SU-DHL-6 (cell line): ENCODE data around the gene NXN.

Source experiments
- H2AFZ ChIP-seq: fragments of 200-600 bp; sonication (generic); 2 replicates; pipeline ENCODE4 v1.6.1; 2014; ENCODE audit warnings: low read depth, mild to moderate bottlenecking, moderate library complexity, mixed read lengths, antibody characterized with exemption, low read length; ENCODE audit not compliant: severe bottlenecking
- H3F3A ChIP-seq: fragments of 200-600 bp; shearing (Covaris generic); 2 replicates; pipeline ENCODE4 v1.6.0; 2016; ENCODE audit warnings: antibody characterized with exemption, mild to moderate bottlenecking; ENCODE audit not compliant: insufficient read depth
- H3K27ac ChIP-seq: fragments of 200-600 bp; sonication (generic); 2 replicates; pipeline ENCODE4 v1.5.1; 2016; ENCODE audit warnings: low read depth, mild to moderate bottlenecking, low read length, moderate library complexity, mixed read lengths
- H3K27me3 ChIP-seq: fragments of 200-600 bp; sonication (generic), shearing (Covaris generic); 2 replicates; pipeline ENCODE4 v1.6.0; 2014; ENCODE audit warnings: mild to moderate bottlenecking, low read length
- H3K36me3 ChIP-seq: fragments of 200-600 bp; sonication (generic); 2 replicates; pipeline ENCODE4 v1.6.1; 2014; ENCODE audit warnings: mild to moderate bottlenecking, low read length, mixed read lengths
- H3K4me2 ChIP-seq: fragments of 300-600, 200-600 bp; shearing (Covaris generic), sonication (generic); 2 replicates; pipeline ENCODE4 v1.6.0; 2014; ENCODE audit warnings: low read length, low read depth, mild to moderate bottlenecking; ENCODE audit not compliant: poor library complexity, severe bottlenecking
- H3K4me3 ChIP-seq: fragments of 200-600 bp; sonication (generic); 2 replicates; pipeline ENCODE4 v1.5.1; 2014; ENCODE audit warnings: antibody characterized with exemption, low read length, mild to moderate bottlenecking, mixed read lengths; ENCODE audit not compliant: insufficient read depth, poor library complexity, severe bottlenecking
- H3K79me2 ChIP-seq: fragments of 200-600 bp; sonication (generic); 2 replicates; pipeline ENCODE4 v1.6.1; 2014; ENCODE audit warnings: mild to moderate bottlenecking, low read length, moderate library complexity; ENCODE audit not compliant: insufficient read depth
- H3K9ac ChIP-seq: fragments of 200-600 bp; sonication (generic); 2 replicates; pipeline ENCODE4 v1.7.0; 2014; ENCODE audit warnings: mild to moderate bottlenecking, low read length
- H3K9me2 ChIP-seq: fragments of 200-600 bp; sonication (generic); replicated peaks from 2 replicates; pipeline ENCODE4 v1.6.1; 2014; ENCODE audit warnings: low read length; ENCODE audit not compliant: insufficient read depth
- H3K9me3 ChIP-seq: fragments of 200-600 bp; sonication (generic); 2 replicates; pipeline ENCODE4 v1.6.1; 2014; ENCODE audit warnings: low read length, mixed read lengths; ENCODE audit not compliant: insufficient read depth
- H4K20me1 ChIP-seq: fragments of 200-600 bp; sonication (generic); 2 replicates; pipeline ENCODE4 v1.6.1; 2014; ENCODE audit warnings: low read depth, mild to moderate bottlenecking, antibody characterized with exemption, low read length, moderate library complexity, mixed read lengths
- EZH2phosphoT487 ChIP-seq: fragments of 200-600 bp; sonication (generic), shearing (Covaris generic); conservative IDR thresholded peaks from 2 replicates; pipeline ENCODE4 v1.6.1; 2018; ENCODE audit warnings: mild to moderate bottlenecking, antibody characterized with exemption, low read length, moderate library complexity, mixed read lengths
- TF ChIP-seq, protein P1 (sequence below): fragments of 200-600 bp; sonication (generic); IDR thresholded peaks from one replicate; pipeline ENCODE4 v1.5.1; 2017; ENCODE audit warnings: antibody characterized with exemption, mild to moderate bottlenecking, low read length, moderate library complexity; ENCODE audit not compliant: insufficient read depth, poor library complexity, severe bottlenecking

The NXN gene

DNA sequence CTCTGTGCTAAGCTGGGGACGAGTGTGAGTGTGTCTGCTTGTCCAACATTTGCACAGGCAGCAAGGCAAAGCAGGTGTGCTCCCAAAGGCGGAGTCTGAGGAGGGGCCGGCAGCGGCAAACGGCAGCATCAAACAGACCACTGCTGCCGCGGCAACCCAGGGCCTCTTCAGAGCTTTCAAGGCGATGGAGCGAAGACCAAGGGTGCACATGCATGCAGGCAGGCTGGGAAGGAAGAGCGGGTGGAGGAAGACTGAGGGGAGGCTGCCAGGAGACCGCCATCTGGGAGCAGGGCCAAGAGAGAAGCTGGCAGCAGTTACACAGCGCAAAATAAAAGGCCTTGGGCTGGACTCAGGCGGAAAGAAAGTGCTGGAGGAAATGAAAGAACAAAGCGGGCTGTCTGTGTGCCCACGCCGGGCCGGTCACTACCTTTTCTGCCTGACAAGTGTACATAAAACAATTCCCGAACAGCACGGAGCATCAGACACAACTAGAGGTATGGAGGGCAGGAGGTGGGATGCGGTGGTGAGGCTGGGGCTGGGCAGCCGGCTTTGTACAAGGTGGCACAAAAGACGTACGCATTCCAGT, 25.9 kb upstream of the NXN start:
- Histone ChIP-seq H2AFZ (no peak overlapping the region), H3K9me3 (no peaks in the 10 kb centered on the region), H3K9me2 (no peaks in the 10 kb centered on the region), H3K4me3 (no peak overlapping the region), H3K36me3 (no peaks in the 10 kb centered on the region), H3F3A (no peaks in the 10 kb centered on the region), H3K4me2 (no peak overlapping the region), H3K79me2 (no peaks in the 10 kb centered on the region), H3K9ac (no peak overlapping the region), H4K20me1 (no peaks in the 10 kb centered on the region), H3K27ac (no peak overlapping the region), H3K27me3 (no peaks in the 10 kb centered on the region)
- TF ChIP-seq, protein P1, sequence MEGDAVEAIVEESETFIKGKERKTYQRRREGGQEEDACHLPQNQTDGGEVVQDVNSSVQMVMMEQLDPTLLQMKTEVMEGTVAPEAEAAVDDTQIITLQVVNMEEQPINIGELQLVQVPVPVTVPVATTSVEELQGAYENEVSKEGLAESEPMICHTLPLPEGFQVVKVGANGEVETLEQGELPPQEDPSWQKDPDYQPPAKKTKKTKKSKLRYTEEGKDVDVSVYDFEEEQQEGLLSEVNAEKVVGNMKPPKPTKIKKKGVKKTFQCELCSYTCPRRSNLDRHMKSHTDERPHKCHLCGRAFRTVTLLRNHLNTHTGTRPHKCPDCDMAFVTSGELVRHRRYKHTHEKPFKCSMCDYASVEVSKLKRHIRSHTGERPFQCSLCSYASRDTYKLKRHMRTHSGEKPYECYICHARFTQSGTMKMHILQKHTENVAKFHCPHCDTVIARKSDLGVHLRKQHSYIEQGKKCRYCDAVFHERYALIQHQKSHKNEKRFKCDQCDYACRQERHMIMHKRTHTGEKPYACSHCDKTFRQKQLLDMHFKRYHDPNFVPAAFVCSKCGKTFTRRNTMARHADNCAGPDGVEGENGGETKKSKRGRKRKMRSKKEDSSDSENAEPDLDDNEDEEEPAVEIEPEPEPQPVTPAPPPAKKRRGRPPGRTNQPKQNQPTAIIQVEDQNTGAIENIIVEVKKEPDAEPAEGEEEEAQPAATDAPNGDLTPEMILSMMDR, result no peak
- no peak for TF ChIP-seq EZH2phosphoT487

DNA sequence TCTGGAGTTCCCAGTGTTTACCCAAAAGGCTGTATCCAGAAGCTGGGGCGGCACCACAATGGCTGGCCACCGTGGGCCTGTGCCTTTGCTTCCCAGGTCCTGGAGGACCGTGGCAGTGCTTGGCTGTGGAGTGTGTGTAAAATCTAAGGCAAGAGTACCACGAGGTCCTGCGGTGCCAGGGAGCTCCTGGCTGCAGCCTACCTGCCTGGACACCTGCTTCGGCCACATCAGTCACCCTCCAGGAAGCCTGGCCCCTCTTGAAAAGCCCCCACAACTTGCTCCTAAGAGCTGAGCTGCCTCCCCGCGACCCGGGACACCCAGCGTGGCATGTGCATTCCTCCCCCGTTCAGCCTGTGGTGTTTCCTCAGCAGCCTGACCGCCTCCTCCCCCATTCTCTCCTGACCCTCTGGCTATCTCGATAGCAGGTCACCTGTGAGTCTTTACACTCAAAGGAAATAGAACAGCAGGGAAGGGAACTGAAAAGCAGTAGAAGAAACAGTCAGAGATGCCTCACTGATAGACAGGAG, 25.3 kb upstream of the NXN start:
- no peaks in the 10 kb centered on the region for H3K79me2 ChIP-seq
- no peak overlapping the region for H3K27ac ChIP-seq
- no peaks in the 10 kb centered on the region for H3K36me3 ChIP-seq
- no peak for TF ChIP-seq EZH2phosphoT487
- TF ChIP-seq, protein P1, result no peak
- no peak overlapping the region for H3K9ac ChIP-seq
- no peaks in the 10 kb centered on the region for H3K9me2 ChIP-seq
- H3F3A ChIP-seq, result no peaks in the 10 kb centered on the region
- H3K4me2 ChIP-seq, result no peak overlapping the region
- H3K9me3 ChIP-seq, result no peaks in the 10 kb centered on the region
- no peaks in the 10 kb centered on the region for H4K20me1 ChIP-seq
- H2AFZ ChIP-seq, result no peak overlapping the region
- no peaks in the 10 kb centered on the region for H3K27me3 ChIP-seq
- no peak overlapping the region for H3K4me3 ChIP-seq

DNA sequence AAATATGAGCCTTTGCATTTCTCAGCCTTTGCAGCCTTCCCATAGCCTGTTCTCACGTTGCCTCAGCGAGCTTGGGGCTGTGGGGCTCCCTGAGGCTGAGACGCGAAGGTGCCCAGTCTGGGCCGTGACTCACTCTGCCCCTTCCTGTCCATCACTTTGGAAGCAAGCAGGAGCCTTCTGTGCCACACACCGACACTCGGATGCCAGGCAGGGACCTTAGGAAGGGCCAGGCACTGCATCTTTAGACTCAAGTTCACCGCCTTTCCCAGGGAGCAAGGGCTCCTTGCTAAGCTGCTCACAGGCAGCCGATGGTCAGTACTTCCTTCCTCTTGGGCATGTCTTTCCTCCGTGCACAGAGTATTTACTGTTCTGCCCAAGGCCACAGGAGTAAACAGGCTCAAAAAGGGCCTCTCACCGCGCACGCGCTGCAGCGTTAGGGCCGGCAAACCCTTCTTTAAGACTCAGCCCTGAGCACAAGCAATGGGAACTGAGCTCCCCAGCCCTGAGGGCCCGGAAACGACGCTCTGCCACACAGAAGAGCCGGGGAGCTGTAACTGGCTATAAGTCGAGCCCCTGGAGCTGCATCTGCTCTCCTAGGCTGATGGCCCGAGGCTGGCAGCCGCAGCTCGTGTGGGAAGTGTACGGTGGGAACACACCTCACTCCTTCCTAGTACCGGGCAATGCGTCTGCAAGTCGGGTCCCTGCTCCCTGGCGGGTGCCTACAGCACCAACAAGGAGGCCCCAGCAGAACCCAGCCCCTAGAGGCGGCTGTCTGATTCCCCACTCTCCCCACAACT, 24.6 kb upstream of the NXN start:
- Histone ChIP-seq H3K79me2 (no peaks in the 10 kb centered on the region), H3K27me3 (no peaks in the 10 kb centered on the region), H3K9me3 (no peaks in the 10 kb centered on the region), H3K27ac (no peak overlapping the region), H3K9me2 (no peaks in the 10 kb centered on the region), H2AFZ (no peak overlapping the region), H3F3A (0 out of 2 replicates have a peak, but pooled peaks cover 4% of the 10 kb centered on the region), H3K9ac (no peak overlapping the region), H3K36me3 (no peaks in the 10 kb centered on the region), H3K4me3 (no peak overlapping the region), H3K4me2 (no peak overlapping the region), H4K20me1 (no peaks in the 10 kb centered on the region)
- no peak for TF ChIP-seq EZH2phosphoT487
- TF ChIP-seq, protein P1, result no peak
